HCT116 (cell line): ENCODE data around the gene KIAA1328. TPM values are rescaled to one million over a fixed set of nuclear protein-coding genes. Genes with fewer than 3 reads are reported as not detected.

Experiments used
- ATAC-seq: fragments of 200-7000 bp; cut with Tn5 transposase; 2 replicates; pipeline ENCODE4 v1.9.1; 2020; ENCODE audit warnings: mild to moderate bottlenecking, moderate library complexity
- BruUV-seq: library from RNA; stranded (reverse); fragments of 400-500 nt; replicated peaks from 2 replicates; lab custom pipeline; 2021; lab: Mats Ljungman, UMichigan
- CTCF ChIA-PET: fragments of 300-600 bp; sonication (Branson Sonifier 250); formaldehyde crosslinking; loops from one replicate; lab custom pipeline; 2021; ENCODE audit warnings: antibody characterized with exemption; lab: Charles Lee
- POLR2A ChIA-PET: fragments of 300-600, 350-600 bp; sonication (Branson Sonifier 250); formaldehyde crosslinking; loops from one replicate; lab custom pipeline; 2021; ENCODE audit warnings: antibody characterized with exemption; lab: Charles Lee
- RAD21 ChIA-PET, 2 experiments: fragments of 300-600 bp; sonication (Branson Sonifier 250); formaldehyde crosslinking; loops; one replicate each; lab custom pipeline; 2023; ENCODE audit warnings: low total read pairs in 2 of 2; ENCODE audit not compliant: uncharacterized antibody in 2 of 2, unreplicated experiment in 2 of 2, low non-redundant PET in 1 of 2; lab: Charles Lee
- DNase-seq: peaks from one replicate; pipeline ENCODE4 v3.0.0-alpha.2; 2010; ENCODE audit warnings: low read depth, low spot score
- H2AFZ ChIP-seq: fragments of 200-600 bp; shearing (Covaris generic), sonication (generic); 2 replicates; pipeline ENCODE4 v1.6.1; 2017; ENCODE audit warnings: low read depth, mixed run types, mixed read lengths, antibody characterized with exemption, low read length; ENCODE audit not compliant: poor library complexity, severe bottlenecking
- H3K27ac ChIP-seq: 2 replicates; pipeline ENCODE4 v1.5.1; 2012; ENCODE audit warnings: low read depth, low read length
- H3K27me3 ChIP-seq: fragments of 200-600 bp; sonication (generic); 2 replicates; pipeline ENCODE4 v1.6.1; 2016; ENCODE audit warnings: mixed run types, low read length, mixed read lengths; ENCODE audit not compliant: insufficient read depth
- H3K36me3 ChIP-seq, 2 experiments: fragments of 200-500 bp in 1 of 2; fragments of 200-600 bp in 1 of 2; sonication (Bioruptor generic) in 1 of 2; sonication (generic) in 1 of 2; 2 replicates each; pipeline versions ENCODE4 v1.5.1 to v1.6.1; 2014 to 2016; ENCODE audit warnings: low read length in 2 of 2, inconsistent platforms in 1 of 2, mixed read lengths in 1 of 2, mixed run types in 1 of 2; ENCODE audit not compliant: insufficient read depth in 2 of 2, control insufficient read depth in 1 of 2
- H3K4me1 ChIP-seq, 2 experiments: fragments of 200-600 bp in 1 of 2; sonication (generic) in 1 of 2; 2 replicates each; pipeline versions ENCODE4 v1.5.1 to v1.6.1; 2012 to 2017; ENCODE audit warnings: low read length in 2 of 2, inconsistent platforms in 1 of 2, mild to moderate bottlenecking in 1 of 2, mixed read lengths in 1 of 2, mixed run types in 1 of 2, moderate library complexity in 1 of 2; ENCODE audit not compliant: insufficient read depth in 2 of 2, control insufficient read depth in 1 of 2
- H3K4me2 ChIP-seq: fragments of 200-600 bp; sonication (generic); 2 replicates; pipeline ENCODE4 v1.6.1; 2017; ENCODE audit warnings: mixed run types, low read length, mixed read lengths
- H3K4me3 ChIP-seq, 2 experiments: fragments of 200-600 bp in 1 of 2; sonication (generic) in 1 of 2; replicated peaks in 1 of 2; 2 replicates each; pipeline ENCODE4 v1.5.1; 2011 to 2016; ENCODE audit warnings: low read length in 2 of 2, control low read depth in 1 of 2, low read depth in 1 of 2, mild to moderate bottlenecking in 1 of 2, mixed read lengths in 1 of 2, mixed run types in 1 of 2
- H3K79me2 ChIP-seq: fragments of 200-600 bp; sonication (generic); 2 replicates; pipeline ENCODE4 v1.6.1; 2017; ENCODE audit warnings: mild to moderate bottlenecking, mixed run types, low read length, moderate library complexity, mixed read lengths; ENCODE audit not compliant: insufficient read depth
- H3K9ac ChIP-seq: fragments of 200-600 bp; sonication (generic); 2 replicates; pipeline ENCODE4 v1.6.1; 2016; ENCODE audit warnings: low read length, mixed read lengths
- H3K9me2 ChIP-seq: fragments of 200-600 bp; sonication (generic), shearing (Covaris generic); 2 replicates; pipeline ENCODE4 v1.6.1; 2017; ENCODE audit warnings: mixed run types, mild to moderate bottlenecking, moderate library complexity; ENCODE audit not compliant: insufficient read depth
- H3K9me3 ChIP-seq, 2 experiments: fragments of 200-500 bp in 1 of 2; fragments of 200-600 bp in 1 of 2; sonication (Bioruptor generic) in 1 of 2; sonication (generic) in 1 of 2; 2 replicates each; pipeline ENCODE4 v1.6.1; 2014 to 2017; ENCODE audit warnings: low read length in 2 of 2, mixed read lengths in 2 of 2, inconsistent platforms in 1 of 2, low read depth in 1 of 2, mild to moderate bottlenecking in 1 of 2, mixed run types in 1 of 2, moderate library complexity in 1 of 2; ENCODE audit not compliant: control insufficient read depth in 1 of 2, insufficient read depth in 1 of 2
- H4K20me1 ChIP-seq: fragments of 200-600 bp; sonication (generic), shearing (Covaris generic); 2 replicates; pipeline ENCODE4 v1.6.1; 2017; ENCODE audit warnings: mixed run types, mild to moderate bottlenecking, moderate library complexity; ENCODE audit not compliant: insufficient read depth
- ELF1 ChIP-seq: IDR thresholded peaks from 2 replicates; pipeline ENCODE4 v1.6.1; 2012; ENCODE audit warnings: low read depth, borderline replicate concordance
- EZH2phosphoT487 ChIP-seq: fragments of 200-600 bp; IDR thresholded peaks from 2 replicates; pipeline ENCODE4 v1.6.1; 2018; ENCODE audit warnings: antibody characterized with exemption, borderline replicate concordance
- FOSL1 ChIP-seq: IDR thresholded peaks from 2 replicates; pipeline ENCODE4 v1.6.1; 2012; ENCODE audit warnings: low read depth
- JUND ChIP-seq: IDR thresholded peaks from 2 replicates; pipeline ENCODE4 v1.6.1; 2012
- POLR2A ChIP-seq: IDR thresholded peaks from 2 replicates; pipeline ENCODE4 v1.7.0; 2011; ENCODE audit warnings: borderline replicate concordance; ENCODE audit not compliant: insufficient read depth, insufficient read length; ENCODE audit errors: extremely low read depth
- SIN3A ChIP-seq: IDR thresholded peaks from 2 replicates; pipeline ENCODE4 v1.6.1; 2012; ENCODE audit warnings: low read depth
- SRF ChIP-seq: IDR thresholded peaks from 2 replicates; pipeline ENCODE4 v1.6.1; 2012; ENCODE audit warnings: low read depth
- YY1 ChIP-seq: IDR thresholded peaks from 2 replicates; pipeline ENCODE4 v1.6.1; 2011; ENCODE audit warnings: low read length, low read depth, moderate library complexity, mild to moderate bottlenecking; ENCODE audit not compliant: insufficient replicate concordance; ENCODE audit errors: extremely low read depth
- ZFX ChIP-seq: fragments of 450-650 bp; IDR thresholded peaks from 2 replicates; pipeline ENCODE4 v1.6.1; 2017
- ZNF274 ChIP-seq: fragments of 200-500 bp; sonication (Bioruptor generic); IDR thresholded peaks from 2 replicates; pipeline ENCODE4 v1.6.1; 2014; ENCODE audit warnings: mild to moderate bottlenecking, low read depth, low read length, inconsistent platforms
- intact Hi-C: fragments of 100-400 bp; cut with micrococcal nuclease; formaldehyde crosslinking; loops from 2 replicates; pipeline ENCODE4 v1.10.0; 2022
- total RNA-seq: library from RNA; stranded (reverse); gene quantifications from one replicate; pipeline ENCODE4 v1.2.1, GENCODE V29; 2021; ENCODE audit not compliant: unreplicated experiment
- TF ChIP-seq, protein P1 (sequence below): IDR thresholded peaks from 2 replicates; pipeline ENCODE4 v1.6.1; 2012
- TF ChIP-seq, protein P2 (sequence below), 3 experiments: fragments of 200-600 bp in 1 of 3; sonication (generic) in 1 of 3; IDR thresholded peaks in 2 of 3; conservative IDR thresholded peaks in 1 of 3; 2 replicates each; pipeline ENCODE4 v1.5.1; 2012 to 2017; ENCODE audit warnings: low read depth in 2 of 3, low read length in 2 of 3, antibody characterized with exemption in 1 of 3, borderline replicate concordance in 1 of 3, control low read depth in 1 of 3, mild to moderate bottlenecking in 1 of 3, mixed read lengths in 1 of 3, mixed run types in 1 of 3, moderate library complexity in 1 of 3; ENCODE audit not compliant: insufficient read depth in 1 of 3

Gene KIAA1328
- total RNA-seq, 1 experiment from 2014 or later = 5.2 TPM

DNA sequence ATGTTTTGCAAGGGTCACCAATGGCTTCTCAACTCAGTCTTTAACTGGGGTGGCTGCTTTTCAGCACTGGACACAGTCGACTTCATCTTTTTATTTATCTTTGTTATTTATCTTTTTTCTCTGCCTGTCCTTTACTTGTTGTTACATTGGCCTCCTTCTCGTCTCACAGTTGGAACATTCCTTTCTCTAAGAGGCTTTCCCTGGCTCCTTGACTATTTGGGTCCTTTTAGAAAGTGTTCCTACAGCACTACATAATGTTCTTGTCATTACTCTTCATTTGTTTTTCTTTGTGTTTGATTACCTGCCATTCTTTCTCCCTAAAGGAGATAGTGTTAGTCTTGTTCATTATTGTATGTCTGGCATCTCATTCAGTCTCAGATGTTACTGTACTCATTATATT is 122.0 kb downstream of the KIAA1328 start:
- ChIA-PET CTCF (no interaction called here), RAD21 (no interaction called here)

DNA sequence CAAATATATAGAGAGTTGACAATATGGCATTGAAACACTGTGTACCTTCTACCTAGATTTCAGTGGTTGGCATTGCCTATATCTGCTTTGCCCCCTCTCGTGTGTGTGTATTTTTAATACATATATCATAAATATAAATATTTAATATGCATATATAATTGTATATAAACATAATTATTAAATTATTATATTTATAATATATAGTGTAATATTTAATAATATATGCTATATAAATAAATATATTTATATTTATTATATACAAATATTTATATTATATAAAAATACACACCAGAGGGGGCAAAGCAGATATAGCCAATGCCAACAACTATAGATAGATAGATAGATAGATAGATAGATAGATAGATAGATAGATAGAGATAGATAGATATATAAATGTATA is 124.1 kb downstream of the KIAA1328 start:
- RAD21 ChIA-PET = no interaction called here
- BruUV-seq = no TSS peak

More for the DNA sequence above, 122.0 kb downstream of the KIAA1328 start:
- POLR2A ChIA-PET = no interaction called here
- Histone ChIP-seq H3K4me3 (no peak overlapping the region), H3K9me2 (no peaks in the 10 kb centered on the region), H3K9ac (no peak overlapping the region), H3K27ac (no peak overlapping the region), H2AFZ (no peak overlapping the region), H3K9me3 (no peaks in the 10 kb centered on the region), H3K4me2 (no peak overlapping the region), H3K36me3 (no peaks in the 10 kb centered on the region), H3K79me2 (no peaks in the 10 kb centered on the region), H4K20me1 (no peaks in the 10 kb centered on the region), H3K27me3 (no peaks in the 10 kb centered on the region), H3K4me1 (peaks cover 5 to 14% of the 10 kb centered on the region in 2 experiments)
- intact Hi-C loops = no loop called here
- TF ChIP-seq, protein P1, sequence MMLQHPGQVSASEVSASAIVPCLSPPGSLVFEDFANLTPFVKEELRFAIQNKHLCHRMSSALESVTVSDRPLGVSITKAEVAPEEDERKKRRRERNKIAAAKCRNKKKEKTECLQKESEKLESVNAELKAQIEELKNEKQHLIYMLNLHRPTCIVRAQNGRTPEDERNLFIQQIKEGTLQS = no peak
- TF ChIP-seq ZNF274 = no peak
- no peak for TF ChIP-seq ZFX
- no peak for TF ChIP-seq YY1
- BruUV-seq = no TSS peak
- ATAC-seq (no peak), DNase-seq (no peak)

More for the DNA sequence above, 124.1 kb downstream of the KIAA1328 start:
- TF ChIP-seq EZH2phosphoT487 (no peak), SRF (no peak), JUND (no peak), ELF1 (no peak), FOSL1 (no peak), SIN3A (no peak), ZFX (no peak), POLR2A (no peak)
- TF ChIP-seq, protein P2, sequence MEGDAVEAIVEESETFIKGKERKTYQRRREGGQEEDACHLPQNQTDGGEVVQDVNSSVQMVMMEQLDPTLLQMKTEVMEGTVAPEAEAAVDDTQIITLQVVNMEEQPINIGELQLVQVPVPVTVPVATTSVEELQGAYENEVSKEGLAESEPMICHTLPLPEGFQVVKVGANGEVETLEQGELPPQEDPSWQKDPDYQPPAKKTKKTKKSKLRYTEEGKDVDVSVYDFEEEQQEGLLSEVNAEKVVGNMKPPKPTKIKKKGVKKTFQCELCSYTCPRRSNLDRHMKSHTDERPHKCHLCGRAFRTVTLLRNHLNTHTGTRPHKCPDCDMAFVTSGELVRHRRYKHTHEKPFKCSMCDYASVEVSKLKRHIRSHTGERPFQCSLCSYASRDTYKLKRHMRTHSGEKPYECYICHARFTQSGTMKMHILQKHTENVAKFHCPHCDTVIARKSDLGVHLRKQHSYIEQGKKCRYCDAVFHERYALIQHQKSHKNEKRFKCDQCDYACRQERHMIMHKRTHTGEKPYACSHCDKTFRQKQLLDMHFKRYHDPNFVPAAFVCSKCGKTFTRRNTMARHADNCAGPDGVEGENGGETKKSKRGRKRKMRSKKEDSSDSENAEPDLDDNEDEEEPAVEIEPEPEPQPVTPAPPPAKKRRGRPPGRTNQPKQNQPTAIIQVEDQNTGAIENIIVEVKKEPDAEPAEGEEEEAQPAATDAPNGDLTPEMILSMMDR (IDR thresholded peaks at IDR 0.05 in 2 of 3, conservative IDR thresholded peaks at IDR 0.05 in 1 of 3; ENCODE audit: borderline replicate concordance in 1 of 3, insufficient read depth in 1 of 3, low read depth in 2 of 3, low read length in 2 of 3) = no peak
- TF ChIP-seq, protein P1 = no peak
- TF ChIP-seq, all 23 proteins: peak for 0
- no peak overlapping the region for H3K27ac ChIP-seq
- H3K27me3 ChIP-seq = no peaks in the 10 kb centered on the region
- intact Hi-C loops = no loop called here
- no peak overlapping the region for H3K4me3 ChIP-seq
- no peaks in the 10 kb centered on the region for H4K20me1 ChIP-seq
- ATAC-seq (no peak), DNase-seq (no peak)
- no peak overlapping the region for H2AFZ ChIP-seq
- H3K4me2 ChIP-seq = no peak overlapping the region
- peaks cover under 1 to 3% of the 10 kb centered on the region in 2 experiments; a peak in 3 of 4 replicates for H3K4me1 ChIP-seq
- POLR2A ChIA-PET = no interaction called here
- H3K79me2 ChIP-seq = no peaks in the 10 kb centered on the region
- no peaks in the 10 kb centered on the region for H3K36me3 ChIP-seq
- H3K9me3 ChIP-seq = no peaks in the 10 kb centered on the region
- CTCF ChIA-PET = no interaction called here
- H3K9me2 ChIP-seq = no peaks in the 10 kb centered on the region
- H3K9ac ChIP-seq = no peak overlapping the region
